A549 (cell line): ENCODE results near the gene GAS7. TPM values are rescaled to one million over a fixed set of nuclear protein-coding genes. Genes with fewer than 3 reads are reported as not detected.

Experiments
- ATAC-seq, 2 experiments: fragments of 200-7000 bp in 1 of 2; fragments of >200 bp in 1 of 2; cut with Nextera tagmentation in 1 of 2; cut with Tn5 transposase in 1 of 2; 3 replicates each; pipeline versions ENCODE4 v1.8.0 to v1.9.1; 2018 to 2020; ENCODE audit warnings: mild to moderate bottlenecking in 1 of 2, moderate library complexity in 1 of 2
- CTCF ChIA-PET: fragments of 300-600 bp; sonication (Branson Sonifier 250); formaldehyde crosslinking; extraction: SDS; loops from one replicate; lab custom pipeline; 2021; ENCODE audit warnings: antibody characterized with exemption, inconsistent platforms; lab: Yijun Ruan, JAX
- POLR2A ChIA-PET: fragments of 350-600 bp; formaldehyde crosslinking; extraction: SDS; loops from one replicate; lab custom pipeline; 2021; ENCODE audit warnings: antibody characterized with exemption, inconsistent platforms; lab: Yijun Ruan, JAX
- DNase-seq, 2 experiments: peaks; one replicate each; pipeline versions ENCODE4 v3.0.0 to v3.0.0-alpha.2; 2011 to 2016; ENCODE audit warnings: low read depth in 1 of 2, low spot score in 1 of 2
- FAIRE-seq: peaks from 2 replicates; lab custom pipeline; 2011; peaks lifted over from hg19 to GRCh38; lab: Jason Lieb, UNC
- H3K27ac ChIP-seq, 2 experiments: fragments of >200 bp; sonication (Bioruptor Twin); formaldehyde crosslinking; 3 replicates each; pipeline ENCODE4 v1.5.1; 2016 to 2017
- H3K4me1 ChIP-seq: fragments of >200 bp; sonication (Bioruptor Twin); formaldehyde crosslinking; 3 replicates; pipeline ENCODE4 v1.6.1; 2016
- H3K4me2 ChIP-seq: fragments of >200 bp; sonication (Bioruptor Twin); formaldehyde crosslinking; 3 replicates; pipeline ENCODE4 v1.6.1; 2016
- H3K4me3 ChIP-seq: fragments of >200 bp; sonication (Bioruptor Twin); formaldehyde crosslinking; 3 replicates; pipeline ENCODE4 v1.5.1; 2016
- H3K9me3 ChIP-seq: fragments of >200 bp; sonication (Bioruptor Twin); formaldehyde crosslinking; 3 replicates; pipeline ENCODE4 v1.6.1; 2016
- BHLHE40 ChIP-seq: IDR thresholded peaks from 2 replicates; pipeline ENCODE4 v1.6.1; 2012; ENCODE audit warnings: low read depth, low read length, inconsistent platforms
- CHD2 ChIP-seq: fragments of 150-350 bp; IDR thresholded peaks from 2 replicates; pipeline ENCODE4 v1.6.1; 2014; ENCODE audit warnings: low read length; ENCODE audit not compliant: partially characterized antibody
- FOSB ChIP-seq: fragments of 250-450 bp; sonication (Bioruptor Pico); IDR thresholded peaks from 2 replicates; pipeline ENCODE4 v1.5.0; 2020; ENCODE audit warnings: mild to moderate bottlenecking, moderate library complexity
- HDAC2 ChIP-seq: fragments of 200-600 bp; sonication (generic); IDR thresholded peaks from 2 replicates; pipeline ENCODE4 v1.6.1; 2016
- HOXB5 ChIP-seq: fragments of 250-450 bp; sonication (Bioruptor Pico); IDR thresholded peaks from 2 replicates; pipeline ENCODE4 v1.5.0; 2020; ENCODE audit warnings: mild to moderate bottlenecking, moderate library complexity
- JUNB ChIP-seq: fragments of >200 bp; sonication (Bioruptor Twin); formaldehyde crosslinking; IDR thresholded peaks from 2 replicates; pipeline ENCODE4 v1.6.1; 2016
- NR3C1 ChIP-seq: fragments of >200 bp; sonication (Bioruptor Twin); formaldehyde crosslinking; IDR thresholded peaks from 3 replicates; pipeline ENCODE4 v1.6.1; 2017
- POLR2A ChIP-seq: IDR thresholded peaks from 2 replicates; pipeline ENCODE4 v1.6.1; 2012; ENCODE audit warnings: mild to moderate bottlenecking, low read length
- RAD21 ChIP-seq, 2 experiments: fragments of >200 bp in 1 of 2; sonication (Bioruptor Twin) in 1 of 2; formaldehyde crosslinking in 1 of 2; IDR thresholded peaks in 1 of 2; conservative IDR thresholded peaks in 1 of 2; 2 replicates in 1 of 2; 3 replicates in 1 of 2; pipeline ENCODE4 v1.6.1; 2012 to 2018; ENCODE audit warnings: inconsistent platforms in 1 of 2
- RNF2 ChIP-seq: fragments of 200-600 bp; sonication (generic); IDR thresholded peaks from 2 replicates; pipeline ENCODE4 v1.6.1; 2016; ENCODE audit warnings: low read depth, mild to moderate bottlenecking, antibody characterized with exemption, moderate library complexity, borderline replicate concordance
- SMC3 ChIP-seq: fragments of >200 bp; sonication (Bioruptor Twin); formaldehyde crosslinking; IDR thresholded peaks from 3 replicates; pipeline ENCODE4 v1.6.1; 2018; ENCODE audit warnings: inconsistent platforms
- SREBF2 ChIP-seq: fragments of 450-650 bp; IDR thresholded peaks from 2 replicates; pipeline ENCODE4 v1.6.1; 2014; ENCODE audit warnings: mild to moderate bottlenecking, moderate library complexity
- TFCP2L1 ChIP-seq: fragments of 250-450 bp; sonication (Bioruptor Pico); IDR thresholded peaks from 2 replicates; pipeline ENCODE4 v1.5.0; 2021; ENCODE audit warnings: mild to moderate bottlenecking
- WGBS: methylation state at CpG from one replicate; pipeline ENCODE4 v1.1.6; 2017; ENCODE audit errors: missing lambda C conversion rate; 5-methylcytosine and 5-hydroxymethylcytosine counted together
- polyA plus RNA-seq, 4 experiments: library from polyadenylated mRNA; depleted of rRNA in 3 of 4; stranded (reverse); fragments of >200 nt; fragmentation: RNase III in 1 of 4; extraction: RNeasy Plus Mini Kit Qiagen cat#74134 plus additional on column Dnase treatment in 1 of 4; gene quantifications; 2 replicates in 3 of 4; 3 replicates in 1 of 4; pipeline ENCODE4 v1.2.3, GENCODE V29; 2011 to 2017
- TF ChIP-seq, protein P1 (sequence below): fragments of 200-600 bp; sonication (generic); IDR thresholded peaks from 2 replicates; pipeline ENCODE4 v1.6.1; 2016; ENCODE audit warnings: antibody characterized with exemption, mild to moderate bottlenecking, moderate library complexity
- TF ChIP-seq, protein P2 (sequence below): fragments of 250-450 bp; sonication (Bioruptor Pico); IDR thresholded peaks from 2 replicates; pipeline ENCODE4 v1.5.0; 2020; ENCODE audit warnings: low read depth, mild to moderate bottlenecking, moderate library complexity
- TF ChIP-seq, protein P3 (sequence below): fragments of >200 bp; sonication (Bioruptor Twin); formaldehyde crosslinking; IDR thresholded peaks from 2 replicates; pipeline ENCODE4 v1.6.1; 2016
- TF ChIP-seq, protein P4 (sequence below): IDR thresholded peaks from 2 replicates; pipeline ENCODE4 v1.6.1; 2012
- TF ChIP-seq, protein P5 (sequence below): IDR thresholded peaks from 2 replicates; pipeline ENCODE4 v1.6.1; 2012

The GAS7 gene
- polyA plus RNA-seq, 2 of the 4 experiments (the other 2 are of a cell fraction), result 1.3 to 1.5 TPM

DNA sequence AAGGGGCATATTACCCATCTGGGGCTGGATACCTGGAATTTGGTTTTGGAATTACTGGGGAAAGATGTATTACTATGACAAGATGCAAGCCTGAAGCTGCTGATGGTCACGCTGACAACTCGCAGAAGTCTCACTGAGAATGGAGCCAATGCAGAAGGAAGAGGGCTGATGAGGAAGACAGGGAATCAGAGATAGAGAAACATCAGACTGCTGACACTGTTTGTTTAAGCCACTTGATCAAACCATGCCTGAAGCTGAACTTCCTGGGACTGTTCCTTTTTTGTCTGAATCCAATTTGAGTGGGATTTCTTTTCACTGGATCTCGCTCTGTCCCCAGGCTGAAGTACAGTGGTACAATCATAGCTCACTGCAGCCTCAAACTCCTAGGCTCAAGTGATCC is 133.9 kb downstream of the GAS7 start:
- TF ChIP-seq TFCP2L1 (no peak), HDAC2 (no peak), BHLHE40 (no peak), CHD2 (no peak), JUNB (no peak), SREBF2 (no peak), FOSB (CRISPR knock-in tag) (no peak), SMC3 (no peak)
- TF ChIP-seq, protein P1, sequence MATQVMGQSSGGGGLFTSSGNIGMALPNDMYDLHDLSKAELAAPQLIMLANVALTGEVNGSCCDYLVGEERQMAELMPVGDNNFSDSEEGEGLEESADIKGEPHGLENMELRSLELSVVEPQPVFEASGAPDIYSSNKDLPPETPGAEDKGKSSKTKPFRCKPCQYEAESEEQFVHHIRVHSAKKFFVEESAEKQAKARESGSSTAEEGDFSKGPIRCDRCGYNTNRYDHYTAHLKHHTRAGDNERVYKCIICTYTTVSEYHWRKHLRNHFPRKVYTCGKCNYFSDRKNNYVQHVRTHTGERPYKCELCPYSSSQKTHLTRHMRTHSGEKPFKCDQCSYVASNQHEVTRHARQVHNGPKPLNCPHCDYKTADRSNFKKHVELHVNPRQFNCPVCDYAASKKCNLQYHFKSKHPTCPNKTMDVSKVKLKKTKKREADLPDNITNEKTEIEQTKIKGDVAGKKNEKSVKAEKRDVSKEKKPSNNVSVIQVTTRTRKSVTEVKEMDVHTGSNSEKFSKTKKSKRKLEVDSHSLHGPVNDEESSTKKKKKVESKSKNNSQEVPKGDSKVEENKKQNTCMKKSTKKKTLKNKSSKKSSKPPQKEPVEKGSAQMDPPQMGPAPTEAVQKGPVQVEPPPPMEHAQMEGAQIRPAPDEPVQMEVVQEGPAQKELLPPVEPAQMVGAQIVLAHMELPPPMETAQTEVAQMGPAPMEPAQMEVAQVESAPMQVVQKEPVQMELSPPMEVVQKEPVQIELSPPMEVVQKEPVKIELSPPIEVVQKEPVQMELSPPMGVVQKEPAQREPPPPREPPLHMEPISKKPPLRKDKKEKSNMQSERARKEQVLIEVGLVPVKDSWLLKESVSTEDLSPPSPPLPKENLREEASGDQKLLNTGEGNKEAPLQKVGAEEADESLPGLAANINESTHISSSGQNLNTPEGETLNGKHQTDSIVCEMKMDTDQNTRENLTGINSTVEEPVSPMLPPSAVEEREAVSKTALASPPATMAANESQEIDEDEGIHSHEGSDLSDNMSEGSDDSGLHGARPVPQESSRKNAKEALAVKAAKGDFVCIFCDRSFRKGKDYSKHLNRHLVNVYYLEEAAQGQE, result no peak
- TF ChIP-seq, protein P2, sequence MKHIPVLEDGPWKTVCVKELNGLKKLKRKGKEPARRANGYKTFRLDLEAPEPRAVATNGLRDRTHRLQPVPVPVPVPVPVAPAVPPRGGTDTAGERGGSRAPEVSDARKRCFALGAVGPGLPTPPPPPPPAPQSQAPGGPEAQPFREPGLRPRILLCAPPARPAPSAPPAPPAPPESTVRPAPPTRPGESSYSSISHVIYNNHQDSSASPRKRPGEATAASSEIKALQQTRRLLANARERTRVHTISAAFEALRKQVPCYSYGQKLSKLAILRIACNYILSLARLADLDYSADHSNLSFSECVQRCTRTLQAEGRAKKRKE (CRISPR knock-in tag), result no peak
- TF ChIP-seq, protein P3, sequence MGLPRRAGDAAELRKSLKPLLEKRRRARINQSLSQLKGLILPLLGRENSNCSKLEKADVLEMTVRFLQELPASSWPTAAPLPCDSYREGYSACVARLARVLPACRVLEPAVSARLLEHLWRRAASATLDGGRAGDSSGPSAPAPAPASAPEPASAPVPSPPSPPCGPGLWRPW, result no peak
- H3K27ac ChIP-seq, result no peak overlapping the region
- no peak overlapping the region for H3K4me2 ChIP-seq
- ChIA-PET POLR2A (no interaction called here), CTCF (interaction anchor here (1.0 to 1.4 kb wide), 2 partner anchors 9 to 552 kb away, joined by 3 read pairs; no protein-coding TSS in a partner anchor)
- ATAC-seq, result no peak
- peaks cover 13% of the 10 kb centered on the region for H3K9me3 ChIP-seq
- FAIRE-seq, result no peak
- no peaks in the 10 kb centered on the region for H3K4me1 ChIP-seq
- no peak overlapping the region for H3K4me3 ChIP-seq
- WGBS, result 54% methylated on average over 3 of the region's 3 CpGs
- no peak for DNase-seq

DNA sequence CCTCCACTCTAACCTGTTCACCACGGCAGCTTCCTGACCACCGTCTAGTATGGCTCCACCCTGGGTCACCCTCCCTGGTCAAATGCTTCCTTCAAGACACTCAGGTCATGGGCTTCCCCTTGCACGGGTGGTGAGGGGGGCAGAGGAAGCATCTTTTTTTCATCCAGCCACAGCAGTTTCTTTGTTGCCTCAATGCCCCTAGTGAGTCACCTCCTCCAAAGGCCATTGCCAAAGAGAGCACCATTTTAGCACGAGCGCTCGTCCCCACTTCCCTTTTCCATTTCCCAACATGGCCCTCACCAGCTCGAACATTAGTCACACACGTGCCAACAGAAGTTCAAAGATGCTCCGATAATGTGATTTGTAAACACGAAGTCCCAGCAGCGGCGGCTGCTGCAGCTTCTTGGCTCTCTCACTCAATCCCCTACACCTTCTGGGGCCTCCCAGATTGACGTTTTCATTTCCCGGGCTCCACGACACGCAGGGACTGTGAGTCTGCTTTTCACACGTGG is 134.6 kb downstream of the GAS7 start:
- Histone ChIP-seq H3K4me2 (no peak overlapping the region), H3K4me3 (no peak overlapping the region), H3K27ac (no peak overlapping the region), H3K4me1 (no peaks in the 10 kb centered on the region), H3K9me3 (peaks cover 13% of the 10 kb centered on the region)
- 23% methylated on average over 17 of the region's 17 CpGs for WGBS
- CTCF ChIA-PET, result interaction anchor here (1.5 kb wide), 1 partner anchor 34 kb away, joined by 4 read pairs; no protein-coding TSS in a partner anchor
- FAIRE-seq (no peak), DNase-seq (no peak), ATAC-seq (no peak)
- POLR2A ChIA-PET, result no interaction called here
- no peak for TF ChIP-seq HOXB5
- TF ChIP-seq, protein P4, sequence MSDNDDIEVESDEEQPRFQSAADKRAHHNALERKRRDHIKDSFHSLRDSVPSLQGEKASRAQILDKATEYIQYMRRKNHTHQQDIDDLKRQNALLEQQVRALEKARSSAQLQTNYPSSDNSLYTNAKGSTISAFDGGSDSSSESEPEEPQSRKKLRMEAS, result no peak
- TF ChIP-seq, protein P5, sequence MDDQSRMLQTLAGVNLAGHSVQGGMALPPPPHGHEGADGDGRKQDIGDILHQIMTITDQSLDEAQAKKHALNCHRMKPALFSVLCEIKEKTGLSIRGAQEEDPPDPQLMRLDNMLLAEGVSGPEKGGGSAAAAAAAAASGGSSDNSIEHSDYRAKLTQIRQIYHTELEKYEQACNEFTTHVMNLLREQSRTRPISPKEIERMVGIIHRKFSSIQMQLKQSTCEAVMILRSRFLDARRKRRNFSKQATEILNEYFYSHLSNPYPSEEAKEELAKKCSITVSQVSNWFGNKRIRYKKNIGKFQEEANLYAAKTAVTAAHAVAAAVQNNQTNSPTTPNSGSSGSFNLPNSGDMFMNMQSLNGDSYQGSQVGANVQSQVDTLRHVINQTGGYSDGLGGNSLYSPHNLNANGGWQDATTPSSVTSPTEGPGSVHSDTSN, result no peak
- TF ChIP-seq NR3C1, result no peak
- TF ChIP-seq RAD21 (conservative IDR thresholded peaks at IDR 0.05 in 1 of 2, IDR thresholded peaks at IDR 0.05 in 1 of 2), result no peak
- no peak for TF ChIP-seq RNF2
- no peak for TF ChIP-seq POLR2A
